Measurements from ENCODE around the gene RHO.
A peak's percentile ranks its signal among the peaks of the same experiment; 100 is the strongest.
"Not testable (repeated sequence)": the region's sequence is repeated elsewhere in the genome, so short reads cannot be mapped to it uniquely, and the experiment has no call there.

RHO gene

GRCh38 chr3:129528589-129529100, at the start of gene RHO:
Gene RHO, plus strand, starts transcription at chr3:129528639. Its CDS starts 95 bp downstream, at chr3:129528734.
- DNase-seq = no peak

GRCh38 chr3:129481225-129481765, 47.1 kb upstream of the RHO start:
- DNase-seq = not testable (repeated sequence)

GRCh38 chr3:129481766-129482332, 46.6 kb upstream of the RHO start:
- no peak for DNase-seq

GRCh38 chr3:129482721-129483120, 45.7 kb upstream of the RHO start:
- no peak for DNase-seq

- DNase-seq = no peak
Observed at GRCh38 chr3:129483870-129484269, 44.6 kb upstream of the RHO start.

GRCh38 chr3:129485146-129485545, 43.3 kb upstream of the RHO start:
- not testable (repeated sequence) for DNase-seq

GRCh38 chr3:129485721-129486663, 42.4 kb upstream of the RHO start:
- no peak for DNase-seq

GRCh38 chr3:129486664-129487035, 41.8 kb upstream of the RHO start:
- DNase-seq = no peak

- DNase-seq = no peak
Observed at GRCh38 chr3:129487183-129487867, 41.1 kb upstream of the RHO start.

- not testable (repeated sequence) for DNase-seq
Observed at GRCh38 chr3:129487868-129488335, 40.5 kb upstream of the RHO start.

- not testable (repeated sequence) for DNase-seq
Observed at GRCh38 chr3:129489258-129489657, 39.2 kb upstream of the RHO start.

GRCh38 chr3:129490273-129490675, 38.2 kb upstream of the RHO start:
- DNase-seq = peak; percentile 36 to 83

GRCh38 chr3:129491077-129491476, 37.4 kb upstream of the RHO start:
- not testable (repeated sequence) for DNase-seq

GRCh38 chr3:129491794-129492193, 36.6 kb upstream of the RHO start:
- DNase-seq = no peak

GRCh38 chr3:129492691-129493090, 35.7 kb upstream of the RHO start:
- DNase-seq = no peak

GRCh38 chr3:129493206-129493605, 35.2 kb upstream of the RHO start:
- DNase-seq = no peak

GRCh38 chr3:129494499-129494898, 33.9 kb upstream of the RHO start:
- DNase-seq = not testable (repeated sequence)

GRCh38 chr3:129495006-129495639, 33.3 kb upstream of the RHO start:
- not testable (repeated sequence) for DNase-seq

GRCh38 chr3:129497876-129498275, 30.6 kb upstream of the RHO start:
- not testable (repeated sequence) for DNase-seq

GRCh38 chr3:129498603-129499488, 29.6 kb upstream of the RHO start:
- not testable (repeated sequence) for DNase-seq

GRCh38 chr3:129499604-129500333, 28.7 kb upstream of the RHO start:
- not testable (repeated sequence) for DNase-seq

Measured in bone marrow (tissue), 2 donors.